GM21528 (cell line): ENCODE results near the gene RERGL.
"Not testable (repeated sequence)": the region's sequence is repeated elsewhere in the genome, so short reads cannot be mapped to it uniquely, and the experiment has no call there.

ENCODE experiments used
- ATAC-seq: cut with Tn5 transposase; IDR thresholded peaks from one replicate; pipeline ENCODE4 v1.9.1; 2021; ENCODE audit warnings: mild to moderate bottlenecking, moderate library complexity; ENCODE audit not compliant: unreplicated experiment, low FRiP score

Gene RERGL

DNA sequence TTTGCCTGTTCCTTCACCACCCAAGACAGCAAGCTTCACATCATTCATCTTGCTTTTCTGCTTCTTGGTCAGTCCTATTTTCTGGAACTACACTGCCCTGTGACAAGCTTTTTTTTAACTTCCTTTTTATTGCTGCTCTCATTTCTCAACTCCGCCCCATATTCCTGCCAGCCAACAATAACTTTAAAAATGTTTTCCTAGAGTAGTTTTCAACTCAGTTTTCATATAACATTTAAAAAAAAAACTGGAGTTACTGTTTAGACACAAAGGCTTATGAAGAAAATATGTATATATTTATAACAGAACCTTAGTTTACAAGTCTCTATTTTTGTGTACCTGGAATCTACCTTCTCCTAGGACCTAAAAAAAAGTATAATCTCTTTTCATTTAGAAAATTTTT, at the start of gene RERGL:
Gene RERGL (minus strand): TSS at position 101 of the 400 bp plus-strand sequence. CDS start 53 bp downstream, at position 48.
- ATAC-seq = no peak

DNA sequence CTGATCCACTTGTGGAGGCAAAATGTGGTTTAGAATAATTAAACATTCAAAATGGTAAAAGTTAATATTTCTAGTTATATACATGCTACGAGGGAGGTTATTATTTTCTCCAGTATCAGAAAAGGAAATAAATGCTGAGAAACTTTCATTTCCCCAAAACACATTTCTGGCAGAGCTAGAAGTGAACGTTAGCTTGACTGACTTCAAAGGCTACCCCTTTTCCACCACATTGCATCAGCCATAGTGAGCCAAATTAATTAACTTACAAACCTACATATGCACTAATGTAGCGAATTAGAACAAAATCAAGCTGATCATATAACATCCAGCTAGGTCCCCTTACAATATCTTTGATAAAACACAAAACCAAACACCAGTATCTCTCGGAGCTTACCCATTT, 49.3 kb upstream of the RERGL start:
- ATAC-seq = no peak

DNA sequence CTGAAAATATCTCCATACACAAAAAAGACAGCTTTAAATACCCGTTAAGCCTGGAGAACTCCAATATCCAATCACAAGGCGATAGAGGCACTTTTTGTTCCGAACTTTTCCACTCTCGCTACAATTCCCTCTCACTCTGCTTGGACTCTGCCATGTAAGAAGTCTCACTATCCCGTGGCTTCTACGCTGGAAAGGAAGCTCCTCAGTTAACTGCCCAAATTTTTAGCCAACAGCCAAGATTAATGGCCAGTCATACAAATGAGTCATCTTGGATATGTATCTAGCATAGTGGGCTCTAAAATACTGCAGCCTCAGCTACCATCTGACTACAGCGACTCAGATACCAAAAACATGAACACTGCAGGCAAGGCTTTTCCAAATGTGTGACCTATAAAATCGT, 45.5 kb upstream of the RERGL start:
- no peak for ATAC-seq

DNA sequence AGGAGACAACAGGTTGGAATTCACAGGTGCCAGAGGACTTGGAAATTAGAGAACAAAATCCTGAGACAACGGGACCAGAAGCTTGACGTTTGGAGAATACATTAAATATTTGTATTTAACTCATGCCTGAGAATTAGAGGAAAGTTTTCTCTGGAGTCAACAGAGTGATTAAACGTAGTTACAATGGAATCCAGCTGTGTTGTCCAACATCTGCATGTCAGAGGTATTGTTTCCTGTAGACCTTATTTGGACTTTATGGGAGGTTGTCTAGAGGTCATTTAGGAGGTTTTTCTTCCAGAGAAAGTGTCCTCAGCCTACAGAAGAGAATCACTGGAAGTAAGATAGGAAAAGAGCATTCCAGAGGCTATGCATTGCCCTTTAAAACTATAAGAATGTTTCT, 45.1 kb upstream of the RERGL start:
- ATAC-seq = no peak

DNA sequence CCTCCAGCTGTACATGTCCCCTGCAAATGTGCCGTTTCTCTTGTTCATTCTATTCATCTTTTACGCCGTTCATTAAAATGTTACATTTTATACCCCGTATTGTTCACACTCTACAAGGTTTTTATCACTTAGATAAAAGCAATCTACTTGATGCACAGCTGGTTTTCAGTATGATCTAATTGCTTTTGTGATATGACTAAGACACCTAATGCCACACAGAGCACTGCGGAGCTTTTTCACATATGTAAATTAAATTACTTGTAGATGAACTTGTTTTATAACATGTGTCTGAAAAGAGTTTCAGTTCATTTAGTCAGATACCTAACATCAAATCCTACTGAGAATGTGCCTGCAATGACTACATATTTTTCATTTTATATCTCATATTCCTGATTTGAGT, 40.9 kb upstream of the RERGL start:
- ATAC-seq = no peak

DNA sequence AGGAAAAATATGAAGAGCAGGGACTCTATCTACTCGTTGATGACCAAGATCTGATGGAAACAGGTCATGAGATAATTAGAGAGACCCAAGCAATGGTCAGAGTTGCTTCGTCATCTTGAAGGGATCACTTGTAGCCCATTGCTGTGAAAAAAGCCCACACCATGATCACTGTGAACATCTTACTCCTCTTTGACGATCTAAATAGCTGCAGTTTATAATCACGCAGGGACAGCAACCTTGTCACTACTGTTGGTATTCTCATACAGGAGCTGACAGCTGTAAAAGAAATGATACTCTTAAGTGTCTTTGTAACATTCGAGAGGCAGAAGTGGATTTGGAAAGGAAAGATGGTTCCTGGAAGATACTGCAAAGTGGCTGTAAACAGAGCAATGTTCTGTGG, 33.7 kb upstream of the RERGL start:
- ATAC-seq = no peak

DNA sequence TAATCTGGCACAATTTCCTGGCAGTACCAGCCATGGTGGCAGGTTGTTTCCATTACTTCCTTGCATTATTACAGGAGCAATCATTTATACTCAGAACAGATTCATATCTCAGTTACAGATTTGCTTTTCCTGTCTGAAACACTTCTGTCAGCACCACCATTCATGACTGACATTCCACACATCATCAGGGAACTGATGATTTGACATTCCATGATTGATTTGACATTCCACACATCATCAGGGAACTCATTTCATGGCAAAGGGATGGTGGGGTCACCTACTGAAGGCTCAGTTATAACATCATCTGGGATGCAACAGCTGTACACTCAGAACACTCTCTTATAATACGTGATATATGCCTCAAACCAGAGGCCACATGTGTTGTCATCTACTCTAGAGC, 30.9 kb upstream of the RERGL start:
- ATAC-seq = no peak

GRCh38 chr12:18108611-18109010, 18.6 kb upstream of the RERGL start:
- no peak for ATAC-seq

GRCh38 chr12:18103624-18104023, 13.6 kb upstream of the RERGL start:
- no peak for ATAC-seq

DNA sequence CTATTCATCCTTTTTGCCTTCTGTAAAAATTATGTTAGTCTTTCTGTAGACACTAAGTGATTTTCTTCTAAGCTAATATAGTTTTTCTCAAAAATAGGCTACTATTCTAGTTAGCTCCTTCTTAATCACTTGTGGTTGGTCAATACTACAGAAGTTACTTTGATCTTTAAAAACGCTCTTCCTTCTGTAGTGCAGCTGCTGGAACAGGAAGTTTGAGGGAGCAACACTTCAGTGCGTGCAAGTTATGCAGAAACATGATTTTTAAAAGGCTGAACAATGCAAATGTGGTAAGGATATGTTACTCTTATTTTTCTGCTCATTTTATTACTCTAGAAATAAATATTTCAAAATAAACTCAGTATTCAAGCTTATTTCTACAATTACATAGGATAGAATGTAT, 11.1 kb upstream of the RERGL start:
- no peak for ATAC-seq

- ATAC-seq = no peak
Observed at GRCh38 chr12:18084080-18084479, 5.9 kb downstream of the RERGL start.

- ATAC-seq = no peak
Observed at GRCh38 chr12:18079541-18080246, 10.3 kb downstream of the RERGL start.

GRCh38 chr12:18074001-18074400, 16.0 kb downstream of the RERGL start:
- ATAC-seq = no peak

DNA sequence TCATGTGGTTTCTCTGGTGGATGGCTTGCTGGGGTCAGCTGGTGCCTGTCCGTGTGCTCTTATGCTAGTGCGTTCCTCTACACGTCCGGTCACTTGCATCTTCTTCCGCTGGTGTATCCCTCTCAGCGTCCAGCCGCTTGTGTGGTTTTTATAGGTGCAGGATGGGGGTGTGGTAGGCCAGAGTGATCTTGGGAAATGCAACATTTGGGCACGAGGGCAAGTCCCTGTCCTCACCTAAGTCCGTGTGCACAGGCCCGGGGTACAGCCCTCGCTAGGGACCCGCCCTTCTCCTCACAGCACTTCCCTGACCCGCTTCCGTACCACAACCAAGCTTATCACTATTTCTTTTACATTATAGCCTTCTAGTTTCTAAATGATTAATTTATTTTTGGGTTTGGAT, 17.3 kb downstream of the RERGL start:
- no peak for ATAC-seq

DNA sequence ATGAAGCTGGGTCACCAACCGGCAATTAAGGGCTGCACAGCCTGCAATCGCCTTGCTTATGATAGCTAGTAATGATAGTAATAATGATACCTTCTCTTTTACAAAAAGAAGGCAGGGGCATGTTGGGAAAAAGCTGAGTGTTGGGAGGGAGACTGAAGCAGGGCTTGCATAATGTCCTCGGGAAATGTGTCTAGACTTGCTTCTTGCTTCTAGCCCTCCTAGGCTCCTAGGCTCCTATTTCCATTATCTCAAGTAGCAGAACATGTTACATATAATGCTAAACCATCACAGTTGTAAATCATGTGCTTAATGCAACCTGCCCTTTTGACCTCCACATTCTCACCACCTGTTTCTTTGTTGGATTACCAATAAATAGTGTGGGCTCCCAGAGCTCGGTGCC, 18.7 kb downstream of the RERGL start:
- ATAC-seq = no peak

DNA sequence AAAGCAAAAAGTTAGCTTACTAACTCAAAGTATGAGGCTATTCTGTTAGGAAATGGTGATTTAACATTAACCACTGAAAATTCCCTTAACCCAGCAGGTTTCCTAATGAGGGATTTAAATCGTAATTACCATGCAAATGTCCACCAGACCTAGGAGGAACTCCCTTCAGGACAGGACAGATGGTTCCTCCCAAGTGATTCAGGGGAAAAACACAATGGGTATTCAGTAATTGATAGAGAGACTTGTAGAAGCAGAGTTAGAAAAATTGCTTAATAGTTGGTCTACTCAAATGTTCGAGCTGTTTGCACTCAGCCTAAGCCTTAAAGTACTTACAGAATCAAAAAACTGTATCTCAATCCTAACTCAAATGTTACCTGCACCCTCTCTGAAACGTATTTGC, 21.6 kb downstream of the RERGL start:
- no peak for ATAC-seq

DNA sequence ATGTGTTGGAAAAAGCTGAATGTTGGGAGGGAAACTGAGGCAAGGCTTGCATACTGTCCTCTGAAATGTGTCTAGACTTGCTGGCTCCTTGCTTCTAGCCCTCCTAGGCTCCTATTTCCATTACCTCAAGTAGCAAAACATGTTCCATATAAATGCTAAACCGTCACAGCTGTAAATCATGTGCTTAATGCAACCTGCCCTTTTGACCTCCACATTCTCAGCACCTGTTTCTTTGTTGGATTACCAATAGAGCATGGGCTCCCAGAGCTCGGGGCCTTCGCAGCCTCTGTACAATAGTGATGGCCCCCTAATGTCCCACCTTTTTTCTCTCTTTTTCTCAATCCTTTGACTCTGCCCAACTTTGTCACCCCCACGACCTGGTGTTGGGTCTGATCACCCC, 23.3 kb downstream of the RERGL start:
- ATAC-seq = no peak

GRCh38 chr12:18062867-18063266, 27.1 kb downstream of the RERGL start:
- not testable (repeated sequence) for ATAC-seq

DNA sequence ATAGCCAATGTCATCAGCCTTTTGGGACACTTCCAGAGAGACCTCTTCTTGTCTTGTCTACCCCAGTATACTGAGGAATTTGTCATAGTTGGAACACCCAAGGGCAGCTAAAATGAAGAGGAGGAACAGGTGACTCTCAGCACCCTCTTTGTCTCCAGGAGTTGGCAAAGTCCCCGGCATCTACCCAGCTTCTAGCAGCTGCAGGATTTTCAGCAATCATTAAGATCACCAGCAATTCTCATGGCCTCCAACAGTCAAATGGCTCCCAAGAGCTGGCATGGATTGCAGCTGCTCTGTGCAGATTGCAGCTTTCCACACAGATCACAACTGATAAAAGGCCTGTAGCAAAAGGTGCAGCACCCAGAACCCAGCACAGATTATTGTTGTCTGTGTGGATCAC, 32.9 kb downstream of the RERGL start:
- ATAC-seq = no peak

DNA sequence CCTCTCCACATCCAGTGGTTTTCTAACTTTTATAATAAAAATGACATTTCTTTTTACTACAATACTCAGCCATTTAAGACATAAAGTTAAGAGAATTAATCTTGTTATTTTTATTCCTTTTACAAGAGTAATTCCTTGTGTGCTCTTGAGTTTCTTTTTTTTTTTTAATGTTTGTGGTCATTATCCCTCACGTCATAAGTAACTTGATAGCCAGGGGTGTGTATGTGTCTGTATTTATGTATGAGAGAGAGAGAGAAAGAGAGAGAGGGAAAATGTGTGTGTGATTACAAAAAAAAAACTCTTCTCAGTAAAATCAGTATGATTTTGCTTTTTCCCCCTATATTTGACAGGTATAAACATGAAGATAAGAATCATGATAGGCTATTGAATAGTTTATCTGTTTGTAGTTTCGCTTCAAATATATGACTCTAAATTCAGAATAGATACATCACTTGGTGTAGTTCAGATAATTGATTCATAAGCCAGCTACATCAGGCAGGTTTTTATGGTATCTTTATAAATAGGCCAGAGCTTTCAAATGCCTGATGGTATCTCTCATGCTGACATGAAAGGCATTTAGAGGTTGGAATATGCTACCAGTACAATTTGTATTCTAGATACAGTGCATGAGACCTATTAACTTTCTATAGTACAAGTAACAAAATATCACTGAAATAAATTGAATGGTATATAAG, 34.9 kb downstream of the RERGL start:
- no peak for ATAC-seq

DNA sequence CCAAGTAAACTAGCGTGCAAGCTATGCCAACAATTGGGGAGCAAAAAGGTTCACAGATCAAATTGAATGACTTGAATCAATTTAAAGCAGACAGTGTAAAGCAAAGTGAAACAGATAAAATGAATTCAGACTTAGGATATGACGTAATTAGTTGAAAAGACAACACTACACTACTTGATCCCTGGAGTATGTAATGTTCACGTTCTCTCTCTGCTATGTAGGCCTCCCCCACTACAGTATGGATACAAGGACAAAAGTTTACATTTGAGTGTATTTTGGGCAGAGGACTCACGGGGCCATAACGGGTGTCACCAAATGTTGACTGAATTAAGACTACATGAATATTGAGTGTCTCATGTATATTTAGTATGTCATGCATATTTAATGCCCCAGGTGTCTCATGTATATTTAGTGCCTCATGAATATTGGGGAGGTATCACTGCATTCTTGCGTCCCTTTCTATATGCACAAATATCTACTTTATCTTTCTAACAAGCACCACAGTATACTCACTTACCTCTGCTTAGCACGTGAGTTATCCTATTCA, 44.5 kb downstream of the RERGL start:
- no peak for ATAC-seq
